Gastroesophageal sphincter (tissue), 4 donors: Measurements from ENCODE around the gene C9orf72. TPM values are rescaled to one million over a fixed set of nuclear protein-coding genes. Genes with fewer than 3 reads are reported as not detected.

Experiments used
- ATAC-seq: fragments of 150-250 bp; one replicate; pipeline ENCODE4 v1.9.1; 2016; ENCODE audit warnings: mild to moderate bottlenecking, moderate library complexity
- H3K27ac ChIP-seq, 4 donors: fragments of 200-600 bp; sonication (generic) in 3 of 4; 1 replicate in 3 of 4; 2 replicates in 1 of 4; pipeline ENCODE4 v1.5.1; 2016 to 2019
- H3K27me3 ChIP-seq: fragments of 200-600 bp; sonication (generic); one replicate; pipeline ENCODE4 v1.5.1; 2019
- H3K36me3 ChIP-seq, 2 donors: fragments of 200-600 bp; sonication (generic); one replicate each; pipeline ENCODE4 v1.5.1; 2019; ENCODE audit warnings: control low read depth in 1 of 2
- H3K4me1 ChIP-seq, 3 donors: fragments of 200-600 bp; sonication (generic); 1 replicate in 2 of 3; 2 replicates in 1 of 3; pipeline ENCODE4 v1.5.1; 2016 to 2019; ENCODE audit warnings: control low read depth in 2 of 3
- H3K4me3 ChIP-seq, 2 donors: fragments of 200-600 bp; sonication (generic); one replicate each; pipeline ENCODE4 v1.5.1; 2019; ENCODE audit warnings: mild to moderate bottlenecking in 1 of 2, moderate library complexity in 1 of 2
- H3K9me3 ChIP-seq, 3 donors: fragments of 200-600 bp; sonication (generic); one replicate each; pipeline ENCODE4 v1.5.1; 2017 to 2019; ENCODE audit warnings: control low read depth in 2 of 3
- CTCF ChIP-seq, 4 experiments: fragments of 200-600 bp in 2 of 4; fragments of 450-650 bp in 2 of 4; sonication (generic) in 1 of 4; IDR thresholded peaks; one replicate each; pipeline ENCODE4 v1.5.1; 2017 to 2019; ENCODE audit warnings: antibody characterized with exemption in 4 of 4, mild to moderate bottlenecking in 2 of 4, moderate library complexity in 2 of 4
- EP300 ChIP-seq: sonication (generic); formaldehyde crosslinking; IDR thresholded peaks from one replicate; pipeline ENCODE4 v1.6.1; 2017; ENCODE audit warnings: antibody characterized with exemption, mild to moderate bottlenecking
- POLR2A ChIP-seq, 2 donors: fragments of 450-650 bp; IDR thresholded peaks; one replicate each; pipeline ENCODE4 v1.6.1; 2017; ENCODE audit warnings: antibody characterized with exemption in 2 of 2, mild to moderate bottlenecking in 2 of 2, moderate library complexity in 1 of 2
- POLR2AphosphoS5 ChIP-seq: sonication (generic); formaldehyde crosslinking; IDR thresholded peaks from one replicate; pipeline ENCODE4 v1.6.1; 2017; ENCODE audit warnings: antibody characterized with exemption
- WGBS, 2 donors: methylation state at CpG; one replicate each; pipeline ENCODE4 v1.1.5; 2018; ENCODE audit warnings: low coverage in 1 of 2; 5-methylcytosine and 5-hydroxymethylcytosine counted together
- total RNA-seq, 4 donors: library from RNA; depleted of rRNA; stranded (reverse); fragments of >200 nt; gene quantifications; one replicate each; pipeline ENCODE4 v1.1.0, GENCODE V29; 2016

C9orf72 gene
- total RNA-seq, 4 donors from 2014 or later, result 8.9 to 28.3 (median 16.0) TPM

GRCh38 chr9:27520986-27521385 is 52.3 kb downstream of the C9orf72 start:
- Histone ChIP-seq H3K27ac (no peak overlapping the region), H3K36me3 (no peaks in the 10 kb centered on the region), H3K4me3 (no peak overlapping the region), H3K27me3 (no peaks in the 10 kb centered on the region), H3K9me3 (no peaks in the 10 kb centered on the region), H3K4me1 (no peaks in the 10 kb centered on the region)
- TF ChIP-seq CTCF (IDR thresholded peaks at IDR 0.05) (no peak), EP300 (no peak), POLR2AphosphoS5 (no peak), POLR2A (IDR thresholded peaks at IDR 0.05) (no peak)
- WGBS, 2 donors, result 80 to 89% methylated on average over 3 to 4 of the region's 4 CpGs
- no peak for ATAC-seq

- H3K4me3 ChIP-seq, result no peak overlapping the region
- ATAC-seq, result no peak
- 77 to 90% methylated on average over 7 to 9 of the region's 10 CpGs for WGBS, 2 donors
- no peaks in the 10 kb centered on the region for H3K27me3 ChIP-seq
- H3K9me3 ChIP-seq, result no peaks in the 10 kb centered on the region
- no peaks in the 10 kb centered on the region for H3K36me3 ChIP-seq
- H3K4me1 ChIP-seq, result peaks cover 0 to 5% (median 0%) of the 10 kb centered on the region in 3 donors
- no peak overlapping the region for H3K27ac ChIP-seq
- TF ChIP-seq POLR2A (IDR thresholded peaks at IDR 0.05), result no peak
- TF ChIP-seq CTCF (IDR thresholded peaks at IDR 0.05), result no peak
- TF ChIP-seq EP300, result no peak
- no peak for TF ChIP-seq POLR2AphosphoS5
Observed at GRCh38 chr9:27519466-27520465, 53.5 kb downstream of the C9orf72 start.

GRCh38 chr9:27518809-27519208 is 54.5 kb downstream of the C9orf72 start:
- Histone ChIP-seq H3K27me3 (no peaks in the 10 kb centered on the region), H3K27ac (no peak overlapping the region), H3K4me3 (no peak overlapping the region), H3K36me3 (no peaks in the 10 kb centered on the region), H3K4me1 (peaks cover 0 to 10% (median 0%) of the 10 kb centered on the region in 3 donors), H3K9me3 (no peaks in the 10 kb centered on the region)
- no peak for TF ChIP-seq POLR2AphosphoS5
- TF ChIP-seq CTCF (IDR thresholded peaks at IDR 0.05), result no peak
- TF ChIP-seq POLR2A (IDR thresholded peaks at IDR 0.05), result no peak
- no peak for TF ChIP-seq EP300
- 72 to 91% methylated on average over 3 to 4 of the region's 4 CpGs for WGBS, 2 donors
- no peak for ATAC-seq

- Histone ChIP-seq H3K27me3 (no peaks in the 10 kb centered on the region), H3K4me3 (no peak overlapping the region), H3K9me3 (no peaks in the 10 kb centered on the region), H3K27ac (no peak overlapping the region), H3K4me1 (peaks cover 0 to 10% (median 0%) of the 10 kb centered on the region in 3 donors), H3K36me3 (no peaks in the 10 kb centered on the region)
- 94 to 95% methylated on average over 2 of the region's 2 CpGs for WGBS, 2 donors
- no peak for TF ChIP-seq POLR2A (IDR thresholded peaks at IDR 0.05)
- TF ChIP-seq EP300, result no peak
- TF ChIP-seq POLR2AphosphoS5, result no peak
- no peak for TF ChIP-seq CTCF (IDR thresholded peaks at IDR 0.05)
- no peak for ATAC-seq
Observed at GRCh38 chr9:27518006-27518405, 55.3 kb downstream of the C9orf72 start.
